Measurements from ENCODE around the gene PRKCE. TPM values are rescaled to one million over a fixed set of nuclear protein-coding genes. Genes with fewer than 3 reads are reported as not detected.
A peak's percentile ranks its signal among the peaks of the same experiment; 100 is the strongest.

PRKCE gene
- total RNA-seq, 2 experiments from 2014 or later, result 13.1 to 15.4 TPM

DNA sequence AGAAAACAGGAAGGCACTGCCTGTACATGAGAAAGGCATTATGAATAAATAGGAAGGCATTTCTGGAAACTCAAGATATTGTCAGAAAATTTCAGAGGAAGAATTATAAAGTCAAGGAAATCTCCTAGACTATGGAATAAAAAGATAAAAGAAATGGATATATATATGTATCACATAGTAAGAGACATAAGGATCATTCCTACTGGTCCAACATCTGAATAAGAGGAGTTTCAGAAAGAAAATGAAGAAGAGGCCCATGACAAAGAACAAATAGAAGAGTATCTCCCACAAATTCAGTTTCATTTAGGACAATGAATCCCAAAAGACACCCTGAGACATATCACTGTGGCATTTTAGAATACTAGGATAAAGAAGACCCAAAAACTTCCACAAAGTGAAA, 178.8 kb downstream of the PRKCE start:
- H3K4me3 Mint-ChIP-seq, result no peak overlapping the region
- peaks cover 17% of the 10 kb centered on the region for H3K36me3 Mint-ChIP-seq (ENCODE audit: low read depth)
- ChIA-PET CTCF (no interaction called here), POLR2A (no interaction called here)
- H3K27me3 Mint-ChIP-seq, result peaks cover 3% of the 10 kb centered on the region
- H3K9me3 Mint-ChIP-seq, result peaks cover 16% of the 10 kb centered on the region
- H3K27ac Mint-ChIP-seq, result no peak overlapping the region
- peaks cover 12% of the 10 kb centered on the region for H3K4me1 Mint-ChIP-seq
- no peak for DNase-seq

DNA sequence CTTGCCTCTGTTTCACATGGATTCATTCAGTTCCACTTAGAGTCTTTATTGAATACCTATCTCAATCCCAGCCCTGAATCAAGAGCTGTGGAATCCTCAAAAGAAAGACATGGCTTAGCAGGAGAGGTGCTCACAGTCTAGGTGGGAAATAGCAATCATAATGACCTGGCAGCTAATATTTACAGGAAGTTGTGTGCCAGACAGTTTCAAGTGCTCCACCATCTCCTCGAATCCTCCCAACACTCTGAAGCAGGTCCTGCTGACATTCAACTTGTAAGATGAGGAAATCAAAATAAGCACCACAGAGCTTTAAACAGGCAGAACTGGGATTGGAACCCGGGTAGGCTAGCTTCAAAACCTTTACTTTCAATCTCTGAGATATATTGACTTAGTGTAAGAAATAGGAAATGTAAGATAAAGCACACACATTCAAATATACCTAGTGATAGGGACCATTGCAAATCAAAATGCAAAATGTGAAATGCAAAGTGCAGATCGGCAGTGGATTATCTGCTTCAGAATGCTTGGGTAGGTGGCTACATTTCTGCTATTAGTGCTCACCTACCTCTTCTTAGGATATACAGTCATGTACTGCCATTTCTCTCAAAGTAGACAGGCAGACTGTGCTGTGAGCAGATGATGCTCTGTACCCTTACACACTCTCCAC, 182.0 kb downstream of the PRKCE start:
- Mint-ChIP-seq H3K27ac (no peak overlapping the region), H3K9me3 (peaks cover 16% of the 10 kb centered on the region), H3K4me1 (peaks cover 14% of the 10 kb centered on the region), H3K27me3 (peaks cover 3% of the 10 kb centered on the region), H3K4me3 (no peak overlapping the region), H3K36me3 (ENCODE audit: low read depth) (peaks cover 17% of the 10 kb centered on the region)
- ChIA-PET CTCF (interaction anchor here (1.4 kb wide), 2 partner anchors 28 to 54 kb away, joined by 3 to 4 read pairs; no protein-coding TSS in a partner anchor), POLR2A (no interaction called here)
- no peak for DNase-seq

DNA sequence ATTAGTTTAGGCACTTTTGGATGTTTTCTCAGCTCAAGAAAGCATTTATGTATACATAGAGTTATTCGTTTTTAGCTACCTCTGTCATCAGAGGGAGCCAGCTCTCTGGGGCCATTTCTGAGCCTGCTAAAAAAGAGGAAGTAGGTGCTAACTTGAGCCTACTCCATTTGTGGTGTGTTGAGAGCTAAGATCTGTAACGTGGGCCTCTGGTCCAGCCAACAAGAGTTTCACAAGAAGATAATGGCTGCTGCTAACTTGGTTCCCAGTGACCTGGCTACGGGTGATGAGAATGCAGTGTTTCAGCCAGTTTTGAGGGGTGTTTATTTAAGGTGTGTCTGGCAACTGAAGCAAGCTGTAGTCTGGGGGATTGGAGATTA, 182.5 kb downstream of the PRKCE start:
- Mint-ChIP-seq H3K27me3 (peaks cover 3% of the 10 kb centered on the region), H3K9me3 (peaks cover 16% of the 10 kb centered on the region), H3K36me3 (ENCODE audit: low read depth) (peaks cover 17% of the 10 kb centered on the region), H3K4me1 (peaks cover 14% of the 10 kb centered on the region), H3K27ac (no peak overlapping the region), H3K4me3 (no peak overlapping the region)
- POLR2A ChIA-PET, result no interaction called here
- DNase-seq, result no peak
- CTCF ChIA-PET, result interaction anchor here (1.0 to 1.4 kb wide), 3 partner anchors 27 to 55 kb away, joined by 3 to 4 read pairs (median 3); no protein-coding TSS in a partner anchor

DNA sequence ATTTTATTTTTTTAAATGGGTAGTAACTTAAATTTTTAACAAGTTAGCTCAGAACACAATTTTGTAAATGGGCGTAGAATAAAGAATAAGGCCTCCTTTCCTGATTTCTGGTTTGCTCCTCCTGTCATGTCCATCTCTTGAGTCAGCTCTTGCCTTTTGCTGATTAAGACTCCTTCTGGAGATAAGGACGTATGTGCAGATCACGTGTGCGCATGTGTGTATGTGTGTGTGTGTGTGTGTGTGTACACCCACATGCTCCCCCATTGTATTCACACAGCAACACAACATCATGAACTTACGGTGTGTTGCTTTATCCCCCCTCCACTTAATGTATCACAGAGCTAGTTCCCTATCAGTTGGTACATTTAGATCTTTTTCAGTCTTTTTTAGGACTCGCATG, 182.9 kb downstream of the PRKCE start:
- Mint-ChIP-seq H3K27me3 (peaks cover 3% of the 10 kb centered on the region), H3K27ac (no peak overlapping the region), H3K9me3 (peaks cover 16% of the 10 kb centered on the region), H3K36me3 (ENCODE audit: low read depth) (peaks cover 14% of the 10 kb centered on the region), H3K4me1 (peaks cover 15% of the 10 kb centered on the region), H3K4me3 (no peak overlapping the region)
- POLR2A ChIA-PET, result no interaction called here
- CTCF ChIA-PET, result interaction anchor here (1.0 to 1.4 kb wide), 3 partner anchors 26 to 55 kb away, joined by 3 to 4 read pairs (median 3); no protein-coding TSS in a partner anchor
- no peak for DNase-seq

DNA sequence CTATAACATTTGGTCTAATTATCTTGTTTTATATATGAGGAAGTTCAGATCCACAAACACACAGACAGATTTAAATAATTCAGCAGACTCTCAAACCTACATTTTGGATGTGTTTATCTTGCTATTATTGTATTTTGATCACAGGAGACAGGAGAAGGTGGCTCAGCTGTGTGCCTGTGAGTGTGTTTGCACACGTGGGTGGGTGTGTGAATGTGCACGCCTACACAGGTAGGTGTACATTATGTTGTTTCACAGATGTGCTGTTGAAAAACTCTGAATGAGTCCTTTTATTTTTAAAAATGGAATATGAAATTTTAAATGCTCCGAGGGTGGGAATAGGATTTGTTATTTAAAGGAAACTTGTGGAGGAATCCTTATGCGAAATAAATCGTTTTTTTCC, 183.4 kb downstream of the PRKCE start:
- ChIA-PET POLR2A (no interaction called here), CTCF (interaction anchor here (0.6 to 1.4 kb wide), 4 partner anchors 26 to 1240 kb away, joined by 3 to 4 read pairs (median 3); no protein-coding TSS in a partner anchor)
- H3K27ac Mint-ChIP-seq, result no peak overlapping the region
- H3K4me1 Mint-ChIP-seq, result peaks cover 15% of the 10 kb centered on the region
- peaks cover 16% of the 10 kb centered on the region for H3K9me3 Mint-ChIP-seq
- DNase-seq, result no peak
- peaks cover 3% of the 10 kb centered on the region for H3K27me3 Mint-ChIP-seq
- H3K36me3 Mint-ChIP-seq (ENCODE audit: low read depth), result peaks cover 13% of the 10 kb centered on the region
- H3K4me3 Mint-ChIP-seq, result no peak overlapping the region

DNA sequence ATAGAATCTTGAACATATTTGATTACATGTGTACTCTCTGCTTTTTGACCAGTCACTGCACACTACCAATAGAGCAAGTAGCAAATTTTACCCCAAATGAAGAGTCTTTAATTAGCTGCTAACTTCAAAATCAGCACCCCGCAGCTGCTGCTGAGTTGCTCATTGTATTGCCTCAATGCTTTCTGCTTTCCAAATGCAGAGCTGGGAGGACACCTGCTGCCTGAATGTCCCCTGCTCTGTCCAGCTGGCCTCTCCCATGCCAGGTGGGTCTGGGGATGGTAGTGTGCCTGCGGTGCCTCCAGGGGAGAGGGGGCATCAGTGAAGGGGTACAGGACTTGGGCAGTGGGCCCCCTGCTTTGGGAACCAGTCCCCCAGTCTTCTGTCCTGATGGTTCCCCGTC, 184.8 kb downstream of the PRKCE start:
- H3K9me3 Mint-ChIP-seq, result peaks cover 2% of the 10 kb centered on the region
- no peak overlapping the region for H3K27ac Mint-ChIP-seq
- DNase-seq, result no peak
- no peak overlapping the region for H3K4me3 Mint-ChIP-seq
- H3K4me1 Mint-ChIP-seq, result peaks cover 27% of the 10 kb centered on the region
- peaks cover 2% of the 10 kb centered on the region for H3K36me3 Mint-ChIP-seq (ENCODE audit: low read depth)
- no peaks in the 10 kb centered on the region for H3K27me3 Mint-ChIP-seq
- CTCF ChIA-PET, result interaction anchor here (1.4 kb wide), 1 partner anchor 9 kb away, joined by 4 read pairs; no protein-coding TSS in a partner anchor
- POLR2A ChIA-PET, result interaction anchor here (0.8 kb wide), 1 partner anchor 33 kb away, joined by 3 read pairs; no protein-coding TSS in a partner anchor

DNA sequence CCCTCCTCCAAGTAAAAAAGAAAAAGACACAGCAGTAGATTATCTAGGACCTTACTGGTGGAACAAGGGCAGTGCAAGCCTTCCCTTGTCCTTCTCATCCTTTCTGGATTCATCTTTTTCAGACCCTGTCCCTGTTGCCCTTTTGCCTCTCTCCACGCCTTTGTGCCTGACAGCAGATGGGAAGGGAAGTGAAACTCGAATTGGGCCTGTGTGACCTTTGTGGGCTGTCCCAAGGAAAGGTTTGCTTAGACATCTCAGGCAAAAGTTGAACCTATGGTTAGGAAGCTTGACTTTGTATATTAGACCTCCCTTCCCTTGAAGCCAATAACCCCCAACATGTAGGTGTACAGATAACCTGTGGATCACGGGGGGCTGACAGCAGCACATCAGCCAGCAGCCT, 185.3 kb downstream of the PRKCE start:
- Mint-ChIP-seq H3K27me3 (no peaks in the 10 kb centered on the region), H3K4me3 (no peak overlapping the region), H3K27ac (no peak overlapping the region), H3K9me3 (no peaks in the 10 kb centered on the region), H3K36me3 (ENCODE audit: low read depth) (no peaks in the 10 kb centered on the region), H3K4me1 (peaks cover 30% of the 10 kb centered on the region)
- ChIA-PET POLR2A (no interaction called here), CTCF (interaction anchor here (0.9 to 1.4 kb wide), 2 partner anchors 9 to 17 kb away, joined by 3 to 4 read pairs; no protein-coding TSS in a partner anchor)
- DNase-seq, result no peak

DNA sequence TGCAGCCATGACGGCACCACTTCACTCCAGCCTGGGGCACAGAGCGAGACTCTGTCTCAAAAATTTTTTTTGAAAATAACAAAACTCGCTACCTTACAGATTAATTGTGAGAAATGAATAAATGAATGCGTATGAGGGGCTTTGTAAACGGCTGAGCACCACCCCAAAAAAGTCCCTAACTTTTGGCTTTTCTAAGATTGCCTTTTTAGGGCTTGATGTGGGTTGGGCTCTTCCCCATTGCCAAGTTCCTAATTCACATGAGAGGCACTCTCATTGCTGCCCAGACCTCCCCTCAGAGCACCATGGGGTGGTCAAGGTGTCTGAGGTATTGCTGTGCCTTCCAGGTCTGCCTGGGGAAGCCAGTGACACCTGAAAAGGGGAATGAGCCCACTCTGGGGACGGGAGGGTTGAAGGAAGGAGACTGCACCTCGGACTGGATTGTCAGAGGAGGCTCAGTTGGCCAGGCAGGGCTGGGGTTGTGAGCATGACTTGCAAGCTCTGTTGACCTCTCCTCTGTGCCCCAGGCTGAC, 186.4 kb downstream of the PRKCE start:
- no peak for DNase-seq
- Mint-ChIP-seq H3K4me3 (no peak overlapping the region), H3K4me1 (peaks cover 42% of the 10 kb centered on the region), H3K27ac (no peak overlapping the region), H3K9me3 (no peaks in the 10 kb centered on the region), H3K36me3 (ENCODE audit: low read depth) (peaks cover 3% of the 10 kb centered on the region), H3K27me3 (no peaks in the 10 kb centered on the region)
- ChIA-PET CTCF (interaction anchor here (1.2 kb wide), 1 partner anchor 20 kb away, joined by 3 read pairs; no protein-coding TSS in a partner anchor), POLR2A (no interaction called here)

DNA sequence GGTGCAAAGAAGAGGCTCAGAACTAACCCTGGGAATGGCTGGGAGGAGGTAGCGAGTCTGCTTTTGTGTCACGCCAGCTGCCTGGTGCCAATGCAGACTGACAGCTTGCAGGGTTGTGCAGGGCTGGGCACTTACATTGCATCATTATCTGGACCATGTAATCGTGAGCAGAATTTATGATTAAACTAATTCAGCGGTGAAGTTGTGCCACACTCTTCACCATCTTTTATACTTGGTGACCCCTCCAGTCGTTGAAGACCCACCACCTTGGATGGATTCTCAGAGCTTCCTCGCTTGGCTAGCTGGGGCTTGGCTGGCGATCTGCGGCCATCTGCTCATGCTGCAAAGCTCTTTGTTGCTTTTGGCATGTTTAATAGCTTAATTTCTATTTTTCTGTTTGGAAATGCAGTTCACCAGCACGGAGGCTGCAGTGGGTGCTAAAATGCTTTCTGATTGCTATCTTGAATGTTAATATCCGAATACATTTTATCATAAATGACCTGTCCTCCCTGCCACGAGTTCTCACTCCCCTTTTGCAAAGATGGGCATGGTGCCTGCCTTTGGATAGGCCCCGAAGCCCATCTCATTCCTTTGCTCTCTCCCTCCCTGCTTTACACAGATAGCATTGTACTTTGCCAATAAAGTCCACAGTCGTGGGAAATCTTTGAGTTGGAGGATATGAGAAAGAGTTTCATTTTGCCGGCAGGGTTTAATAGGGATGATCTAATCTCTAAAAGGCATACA, 188.2 kb downstream of the PRKCE start:
- POLR2A ChIA-PET, result interaction anchor here (0.6 kb wide), 1 partner anchor 95 kb away, joined by 3 read pairs; no protein-coding TSS in a partner anchor
- H3K4me3 Mint-ChIP-seq, result no peak overlapping the region
- CTCF ChIA-PET, result interaction anchor here (0.9 kb wide), 1 partner anchor 23 kb away, joined by 3 read pairs; no protein-coding TSS in a partner anchor
- no peak for DNase-seq
- H3K4me1 Mint-ChIP-seq, result peaks cover 52% of the 10 kb centered on the region
- no peak overlapping the region for H3K27ac Mint-ChIP-seq
- no peaks in the 10 kb centered on the region for H3K27me3 Mint-ChIP-seq
- no peaks in the 10 kb centered on the region for H3K9me3 Mint-ChIP-seq
- peaks cover 8% of the 10 kb centered on the region for H3K36me3 Mint-ChIP-seq (ENCODE audit: low read depth)

DNA sequence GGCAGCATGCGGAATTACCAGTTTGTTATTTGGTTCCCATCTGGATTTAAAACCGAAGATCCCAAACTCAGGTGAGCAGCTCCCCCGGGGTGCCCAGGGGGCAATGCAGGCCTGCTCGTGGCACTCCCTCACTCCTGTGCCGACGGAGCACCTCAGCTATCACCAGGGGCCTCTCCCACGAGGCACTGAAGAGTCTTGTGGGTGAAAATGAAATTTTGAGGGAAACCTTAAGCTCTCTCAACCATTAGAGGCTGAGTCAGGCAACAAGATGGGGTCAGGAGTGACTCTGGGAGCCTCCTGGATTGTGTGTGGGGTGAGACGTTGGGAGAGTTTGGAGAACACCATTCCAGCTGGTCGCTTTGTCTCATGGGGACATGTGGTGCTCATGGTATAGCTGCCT, 189.0 kb downstream of the PRKCE start:
- no peak overlapping the region for H3K27ac Mint-ChIP-seq
- no peaks in the 10 kb centered on the region for H3K27me3 Mint-ChIP-seq
- H3K4me3 Mint-ChIP-seq, result no peak overlapping the region
- ChIA-PET POLR2A (no interaction called here), CTCF (interaction anchor here (0.8 to 1.0 kb wide), 4 partner anchors 12 to 223 kb away, joined by 3 to 4 read pairs (median 4); no protein-coding TSS in a partner anchor)
- no peaks in the 10 kb centered on the region for H3K9me3 Mint-ChIP-seq
- H3K36me3 Mint-ChIP-seq (ENCODE audit: low read depth), result peaks cover 8% of the 10 kb centered on the region
- peaks cover 57% of the 10 kb centered on the region for H3K4me1 Mint-ChIP-seq
- DNase-seq, result no peak

DNA sequence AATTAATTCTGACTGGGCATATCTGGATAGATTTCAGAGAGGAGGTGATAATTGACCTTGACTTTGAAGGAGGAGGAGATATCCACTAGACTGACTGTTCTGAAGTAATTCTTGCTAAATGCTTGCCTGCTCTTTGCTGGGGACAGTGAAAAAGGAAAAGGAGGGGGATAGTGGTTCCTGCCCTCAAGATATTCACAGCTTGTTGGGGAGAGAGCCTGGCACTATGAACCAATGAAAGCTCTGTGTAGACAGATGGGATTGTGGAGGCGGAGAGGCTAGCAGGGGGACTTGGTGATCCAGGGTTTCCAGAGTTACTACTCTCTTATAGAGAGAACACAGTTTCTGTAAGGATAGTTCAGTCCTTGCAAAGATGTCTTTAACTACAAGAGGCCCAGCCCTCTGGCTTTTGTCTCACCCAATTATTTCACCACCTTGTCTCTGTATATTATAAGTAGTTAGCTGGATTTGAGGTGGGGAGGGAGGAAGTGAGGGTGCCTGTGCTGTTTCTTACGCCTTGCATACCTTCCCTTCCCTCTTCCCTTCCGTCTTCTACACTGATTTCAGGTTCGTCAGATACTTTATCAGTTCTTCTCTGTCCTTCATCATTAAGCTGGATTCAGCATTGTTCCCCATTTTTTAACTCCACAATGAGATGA, 190.4 kb downstream of the PRKCE start:
- no peak overlapping the region for H3K4me3 Mint-ChIP-seq
- no peaks in the 10 kb centered on the region for H3K9me3 Mint-ChIP-seq
- no peak overlapping the region for H3K27ac Mint-ChIP-seq
- ChIA-PET POLR2A (no interaction called here), CTCF (interaction anchor here (0.7 to 1.1 kb wide), 2 partner anchors 10 to 63 kb away, joined by 3 read pairs; no protein-coding TSS in a partner anchor)
- H3K4me1 Mint-ChIP-seq, result peaks cover 63% of the 10 kb centered on the region
- H3K27me3 Mint-ChIP-seq, result no peaks in the 10 kb centered on the region
- peaks cover 18% of the 10 kb centered on the region for H3K36me3 Mint-ChIP-seq (ENCODE audit: low read depth)
- DNase-seq, result no peak

DNA sequence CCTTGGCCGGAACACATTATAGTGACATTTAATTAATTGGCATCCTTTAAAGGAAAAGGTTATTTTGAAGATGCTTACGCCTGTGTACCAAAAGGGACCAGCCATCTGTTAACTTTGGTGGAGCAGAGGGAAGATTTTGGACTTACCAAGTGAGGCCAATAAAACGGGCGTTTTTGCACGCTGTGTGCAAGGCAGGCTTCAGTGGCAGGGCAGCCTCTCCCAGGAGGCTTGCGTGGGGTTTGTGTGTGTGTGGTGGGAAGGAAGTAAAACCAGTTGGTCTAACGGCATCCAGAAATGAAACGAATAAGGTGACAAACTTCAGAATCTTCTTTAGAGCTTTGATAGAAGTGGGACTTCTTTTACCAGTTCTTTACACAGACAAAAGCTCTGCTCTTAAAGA, 191.7 kb downstream of the PRKCE start:
- no peaks in the 10 kb centered on the region for H3K27me3 Mint-ChIP-seq
- H3K36me3 Mint-ChIP-seq (ENCODE audit: low read depth), result peaks cover 18% of the 10 kb centered on the region
- H3K4me1 Mint-ChIP-seq, result peaks cover 60% of the 10 kb centered on the region
- peak overlapping the region; percentile 6 for H3K4me3 Mint-ChIP-seq
- H3K9me3 Mint-ChIP-seq, result no peaks in the 10 kb centered on the region
- CTCF ChIA-PET, result no interaction called here
- peak overlapping the region; percentile 77 for H3K27ac Mint-ChIP-seq
- POLR2A ChIA-PET, result interaction anchor here (0.6 kb wide), 1 partner anchor 17 kb away, joined by 4 read pairs; no protein-coding TSS in a partner anchor
- DNase-seq, result peak; percentile 12

Data from activated CD4-positive, alpha-beta T cell treated with anti-CD3 and anti-CD28 coated beads, Interleukin-2, amount 10 ng/mL, durations not matched to agents 7 days and 5 days (primary cell).